IMR-90 (cell line): Measurements from ENCODE around the gene TNS3. TPM values are rescaled to one million over a fixed set of nuclear protein-coding genes. Genes with fewer than 3 reads are reported as not detected.

ENCODE experiments used
- BHLHE40 ChIP-seq: fragments of 150-350 bp; IDR thresholded peaks from 2 replicates; pipeline ENCODE4 v1.6.1; 2016; ENCODE audit warnings: mild to moderate bottlenecking, low read depth, low read length
- CHD1 ChIP-seq: IDR thresholded peaks from 2 replicates; pipeline ENCODE4 v1.6.1; 2012; ENCODE audit warnings: low read depth, low read length, improper control_type of control experiment
- ELK1 ChIP-seq: fragments of 150-350 bp; IDR thresholded peaks from 2 replicates; pipeline ENCODE4 v1.6.1; 2016; ENCODE audit warnings: low read depth, mild to moderate bottlenecking, low read length, moderate library complexity, borderline replicate concordance
- MAFK ChIP-seq: IDR thresholded peaks from 2 replicates; pipeline ENCODE4 v1.6.1; 2012; ENCODE audit warnings: low read depth, low read length, improper control_type of control experiment
- RCOR1 ChIP-seq: IDR thresholded peaks from 2 replicates; pipeline ENCODE4 v1.6.1; 2012; ENCODE audit warnings: mild to moderate bottlenecking, low read length, improper control_type of control experiment; ENCODE audit not compliant: insufficient replicate concordance
- RFX5 ChIP-seq: IDR thresholded peaks from 2 replicates; pipeline ENCODE4 v1.8.0; 2012; ENCODE audit warnings: low read depth, mild to moderate bottlenecking, low read length, moderate library complexity
- polyA plus RNA-seq, 3 experiments: library from polyadenylated mRNA; depleted of rRNA; stranded (reverse); fragments of >200 nt; gene quantifications; 2 replicates each; pipeline ENCODE4 v1.2.3, GENCODE V29; 2012; ENCODE audit warnings: low replicate concordance in 1 of 3
- total RNA-seq: library from RNA; depleted of rRNA; stranded (reverse); fragments of >200 nt; gene quantifications from 2 replicates; pipeline ENCODE4 v1.2.3, GENCODE V29; 2012

Gene TNS3
- total and polyA plus RNA-seq, 2 of the 4 experiments (the other 2 are of a cell fraction), result 64.3 to 79.2 TPM

GRCh38 chr7:47557694-47558670, 23.9 kb downstream of the TNS3 start (continued):
- no peak for TF ChIP-seq RCOR1
- no peak for TF ChIP-seq CHD1
- no peak for TF ChIP-seq RFX5
- no peak for TF ChIP-seq MAFK
- no peak for TF ChIP-seq BHLHE40
- no peak for TF ChIP-seq ELK1
